Osteoblast (primary cell): Measurements from ENCODE around the gene OLA1. TPM values are rescaled to one million over a fixed set of nuclear protein-coding genes. Genes with fewer than 3 reads are reported as not detected.

Source experiments
- DNase-seq: peaks from one replicate; pipeline ENCODE4 v3.0.0; 2011; ENCODE audit warnings: low spot score, mixed read lengths; ENCODE audit not compliant: insufficient read length; ENCODE audit errors: missing footprints
- H2AFZ ChIP-seq: 2 replicates; pipeline ENCODE4 v1.6.0; 2011; ENCODE audit warnings: mild to moderate bottlenecking, low read length
- H3K27ac ChIP-seq: 2 replicates; pipeline ENCODE4 v1.5.1; 2011; ENCODE audit warnings: mild to moderate bottlenecking, low read depth, low read length, moderate library complexity
- H3K27me3 ChIP-seq: 2 replicates; pipeline ENCODE4 v1.6.0; 2012; ENCODE audit warnings: mild to moderate bottlenecking, control low read depth, inconsistent platforms, low read length, moderate library complexity; ENCODE audit not compliant: insufficient read depth
- H3K36me3 ChIP-seq: 2 replicates; pipeline ENCODE4 v1.5.1; 2011; ENCODE audit warnings: mild to moderate bottlenecking, low read length, control low read depth, moderate library complexity; ENCODE audit not compliant: insufficient read depth
- H3K4me1 ChIP-seq: 2 replicates; pipeline ENCODE4 v1.5.1; 2011; ENCODE audit warnings: mild to moderate bottlenecking, low read length, control low read depth, moderate library complexity; ENCODE audit not compliant: insufficient read depth
- H3K4me2 ChIP-seq: 2 replicates; pipeline ENCODE4 v1.6.0; 2011; ENCODE audit warnings: mild to moderate bottlenecking, low read length; ENCODE audit not compliant: insufficient read depth
- H3K4me3 ChIP-seq: fragments of 200-600 bp; sonication (generic); 3 replicates; pipeline ENCODE4 v1.5.1; 2012; ENCODE audit warnings: mild to moderate bottlenecking, low read length, inconsistent platforms; ENCODE audit not compliant: insufficient read depth
- H3K79me2 ChIP-seq: 2 replicates; pipeline ENCODE4 v1.6.0; 2012; ENCODE audit warnings: mild to moderate bottlenecking, low read length, control low read depth, inconsistent platforms; ENCODE audit not compliant: insufficient read depth
- H3K9me3 ChIP-seq: 2 replicates; pipeline ENCODE4 v1.5.1; 2011; ENCODE audit warnings: low read depth, low read length, control low read depth
- H4K20me1 ChIP-seq: 2 replicates; pipeline ENCODE4 v1.6.0; 2012; ENCODE audit warnings: mild to moderate bottlenecking, low read length, control low read depth; ENCODE audit not compliant: insufficient read depth
- CTCF ChIP-seq: IDR thresholded peaks from 2 replicates; pipeline ENCODE4 v1.5.1; 2011; ENCODE audit warnings: mild to moderate bottlenecking, low read depth, low read length, moderate library complexity; ENCODE audit errors: extremely low read depth
- total RNA-seq: library from RNA; depleted of rRNA; stranded (reverse); fragments of >200 nt; gene quantifications from 2 replicates; pipeline ENCODE4 v1.2.3, GENCODE V29; 2012

OLA1 gene
- total RNA-seq, 1 donor = 79.3 TPM

- no peak for DNase-seq
- no peaks in the 10 kb centered on the region for H3K36me3 ChIP-seq
- H3K79me2 ChIP-seq = no peaks in the 10 kb centered on the region
- no peaks in the 10 kb centered on the region for H3K9me3 ChIP-seq
- no peaks in the 10 kb centered on the region for H4K20me1 ChIP-seq
- H2AFZ ChIP-seq = no peak overlapping the region
- peaks cover 3% of the 10 kb centered on the region for H3K27me3 ChIP-seq
- no peak overlapping the region for H3K27ac ChIP-seq
- no peak overlapping the region for H3K4me2 ChIP-seq
- no peak for TF ChIP-seq CTCF
- H3K4me1 ChIP-seq = no peaks in the 10 kb centered on the region
- H3K4me3 ChIP-seq = no peak overlapping the region
These were observed 180.5 kb downstream of the OLA1 start for GRCh38 chr2:174067815-174068214.

- H3K79me2 ChIP-seq = no peaks in the 10 kb centered on the region
- no peak overlapping the region for H3K4me2 ChIP-seq
- no peak overlapping the region for H3K27ac ChIP-seq
- no peaks in the 10 kb centered on the region for H3K4me1 ChIP-seq
- H4K20me1 ChIP-seq = no peaks in the 10 kb centered on the region
- no peak for TF ChIP-seq CTCF
- no peaks in the 10 kb centered on the region for H3K36me3 ChIP-seq
- no peak overlapping the region for H3K4me3 ChIP-seq
- H3K27me3 ChIP-seq = peaks cover 3% of the 10 kb centered on the region
- no peaks in the 10 kb centered on the region for H3K9me3 ChIP-seq
- no peak overlapping the region for H2AFZ ChIP-seq
- DNase-seq = no peak
These were observed 181.5 kb downstream of the OLA1 start for GRCh38 chr2:174066871-174067270.

- no peaks in the 10 kb centered on the region for H3K36me3 ChIP-seq
- peaks cover 5% of the 10 kb centered on the region for H3K4me1 ChIP-seq
- H3K4me2 ChIP-seq = no peak overlapping the region
- H2AFZ ChIP-seq = no peak overlapping the region
- no peaks in the 10 kb centered on the region for H3K9me3 ChIP-seq
- no peak overlapping the region for H3K4me3 ChIP-seq
- TF ChIP-seq CTCF = no peak
- H3K79me2 ChIP-seq = no peaks in the 10 kb centered on the region
- DNase-seq = no peak
- no peaks in the 10 kb centered on the region for H4K20me1 ChIP-seq
- H3K27me3 ChIP-seq = peaks cover 3% of the 10 kb centered on the region
- no peak overlapping the region for H3K27ac ChIP-seq
These were observed 184.7 kb downstream of the OLA1 start for GRCh38 chr2:174063492-174064092.

- peaks cover 3% of the 10 kb centered on the region for H3K27me3 ChIP-seq
- no peaks in the 10 kb centered on the region for H3K79me2 ChIP-seq
- H2AFZ ChIP-seq = no peak overlapping the region
- DNase-seq = no peak
- no peaks in the 10 kb centered on the region for H3K9me3 ChIP-seq
- no peaks in the 10 kb centered on the region for H4K20me1 ChIP-seq
- no peaks in the 10 kb centered on the region for H3K36me3 ChIP-seq
- H3K4me2 ChIP-seq = no peak overlapping the region
- no peak overlapping the region for H3K4me3 ChIP-seq
- H3K4me1 ChIP-seq = peaks cover 5% of the 10 kb centered on the region
- TF ChIP-seq CTCF = no peak
- no peak overlapping the region for H3K27ac ChIP-seq
These were observed 185.4 kb downstream of the OLA1 start for GRCh38 chr2:174062934-174063333.
